ENCODE data around the gene PAK4.

The PAK4 gene

GRCh38 chr19:39155741-39156140 is 30.2 kb downstream of the PAK4 start:
- no peak for DNase-seq (ENCODE audit: low read depth)
- no peak for TF ChIP-seq CTCF (IDR thresholded peaks at IDR 0.05; ENCODE audit: insufficient read depth, low read depth, low read length, missing control alignments)
- no peak overlapping the region for H3K4me3 ChIP-seq (ENCODE audit: low read depth, low read length)

GRCh38 chr19:39156326-39157230 is 31.0 kb downstream of the PAK4 start:
- H3K4me3 ChIP-seq (ENCODE audit: low read depth, low read length) = no peak overlapping the region
- TF ChIP-seq CTCF (IDR thresholded peaks at IDR 0.05; ENCODE audit: insufficient read depth, low read depth, low read length, missing control alignments) = no peak
- no peak for DNase-seq (ENCODE audit: low read depth)

- H3K4me3 ChIP-seq (ENCODE audit: low read depth, low read length) = no peak overlapping the region
- TF ChIP-seq CTCF (IDR thresholded peaks at IDR 0.05; ENCODE audit: insufficient read depth, low read depth, low read length, missing control alignments) = no peak
- no peak for DNase-seq (ENCODE audit: low read depth)
Measured at GRCh38 chr19:39157275-39157996, 31.9 kb downstream of the PAK4 start.

GRCh38 chr19:39157997-39158389 is 32.4 kb downstream of the PAK4 start:
- no peak overlapping the region for H3K4me3 ChIP-seq (ENCODE audit: low read depth, low read length)
- no peak for TF ChIP-seq CTCF (IDR thresholded peaks at IDR 0.05; ENCODE audit: insufficient read depth, low read depth, low read length, missing control alignments)
- DNase-seq (ENCODE audit: low read depth) = no peak

- TF ChIP-seq CTCF (IDR thresholded peaks at IDR 0.05; ENCODE audit: insufficient read depth, low read depth, low read length, missing control alignments) = no peak
Measured at GRCh38 chr19:39158646-39159260, 33.2 kb downstream of the PAK4 start.

GRCh38 chr19:39160523-39160861 is 34.9 kb downstream of the PAK4 start:
- DNase-seq (ENCODE audit: low read depth) = no peak
- H3K4me3 ChIP-seq (ENCODE audit: low read depth, low read length) = no peak overlapping the region
- no peak for TF ChIP-seq CTCF (IDR thresholded peaks at IDR 0.05; ENCODE audit: insufficient read depth, low read depth, low read length, missing control alignments)

More at GRCh38 chr19:39158646-39159260, 33.2 kb downstream of the PAK4 start:
- no peak for DNase-seq (ENCODE audit: low read depth)
- H3K4me3 ChIP-seq (ENCODE audit: low read depth, low read length) = no peak overlapping the region

Data from GM12865 (cell line).